HFFc6 (cell line): ENCODE measurements around the gene DELE1. TPM values are rescaled to one million over a fixed set of nuclear protein-coding genes. Genes with fewer than 3 reads are reported as not detected.
A peak's percentile ranks its signal among the peaks of the same experiment; 100 is the strongest.

Experiments used
- DNase-seq: peaks from one replicate; pipeline ENCODE4 v3.0.0-alpha.2; 2018
- H3K27ac Mint-ChIP-seq: 2 replicates; pipeline ENCODE4 v1.8.0; 2020; ENCODE audit warnings: mild to moderate bottlenecking, mixed read lengths
- H3K27me3 Mint-ChIP-seq: 2 replicates; pipeline ENCODE4 v1.8.0; 2021; ENCODE audit warnings: mild to moderate bottlenecking, moderate library complexity, mixed read lengths; ENCODE audit not compliant: insufficient read depth
- H3K36me3 Mint-ChIP-seq: 2 replicates; pipeline ENCODE4 v1.8.0; 2021; ENCODE audit warnings: low read depth, mixed read lengths
- H3K4me1 Mint-ChIP-seq: 2 replicates; pipeline ENCODE4 v1.8.0; 2020; ENCODE audit warnings: low read depth, mixed read lengths
- H3K4me3 Mint-ChIP-seq: 2 replicates; pipeline ENCODE4 v1.8.0; 2020; ENCODE audit warnings: mild to moderate bottlenecking, moderate library complexity, mixed read lengths
- H3K9me3 Mint-ChIP-seq: 2 replicates; pipeline ENCODE4 v1.8.0; 2020; ENCODE audit warnings: mild to moderate bottlenecking, mixed read lengths
- CTCF ChIP-seq: fragments of 200-600 bp; sonication (generic); IDR thresholded peaks from 2 replicates; pipeline ENCODE4 v1.5.0; 2021; ENCODE audit warnings: antibody characterized with exemption, mild to moderate bottlenecking
- total RNA-seq, 6 experiments: library from RNA; stranded (reverse); fragmentation: NEBNext Ultra II Directional; extraction: Animal tissue kit (Norgen Biotek cat#: 25700); gene quantifications; 2 replicates in 1 of 6; 3 replicates in 5 of 6; pipeline ENCODE4 v1.2.3, GENCODE V29; 2021

The DELE1 gene
- total RNA-seq, 6 experiments from 2014 or later = 44.4 to 54.2 (median 46.7) TPM

- no peak for TF ChIP-seq CTCF
- H3K27me3 Mint-ChIP-seq = peaks cover 2% of the 10 kb centered on the region
- peaks cover 23% of the 10 kb centered on the region for H3K36me3 Mint-ChIP-seq
- peak overlapping the region; percentile 59 for H3K4me3 Mint-ChIP-seq
- peak overlapping the region; percentile 86 for H3K27ac Mint-ChIP-seq
- peak; percentile 64 for DNase-seq
- H3K9me3 Mint-ChIP-seq = no peaks in the 10 kb centered on the region
- H3K4me1 Mint-ChIP-seq = peaks cover 35% of the 10 kb centered on the region
Measured at GRCh38 chr5:141973871-141974595, 50.4 kb downstream of the DELE1 start.

DNA sequence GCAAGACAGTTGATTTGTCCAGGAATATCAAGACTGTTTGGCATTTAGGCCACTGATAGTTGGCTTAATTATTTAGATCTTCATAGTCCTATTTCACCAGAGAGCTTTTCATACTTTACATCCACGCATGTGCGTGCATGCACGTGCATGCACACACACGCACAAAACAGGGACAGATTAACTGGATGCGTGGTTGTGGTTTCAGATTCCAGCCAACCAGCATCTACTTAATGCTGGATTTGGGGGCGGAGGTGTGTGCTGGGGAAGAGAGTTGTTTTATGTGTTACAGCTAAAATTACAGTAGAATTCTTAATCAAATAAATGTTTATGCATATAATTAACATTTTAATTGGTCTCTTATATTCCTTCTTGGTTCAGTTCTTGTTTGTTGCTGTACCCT is 52.5 kb downstream of the DELE1 start:
- peaks cover 29% of the 10 kb centered on the region for H3K36me3 Mint-ChIP-seq
- H3K27me3 Mint-ChIP-seq = no peaks in the 10 kb centered on the region
- H3K27ac Mint-ChIP-seq = no peak overlapping the region

DNA sequence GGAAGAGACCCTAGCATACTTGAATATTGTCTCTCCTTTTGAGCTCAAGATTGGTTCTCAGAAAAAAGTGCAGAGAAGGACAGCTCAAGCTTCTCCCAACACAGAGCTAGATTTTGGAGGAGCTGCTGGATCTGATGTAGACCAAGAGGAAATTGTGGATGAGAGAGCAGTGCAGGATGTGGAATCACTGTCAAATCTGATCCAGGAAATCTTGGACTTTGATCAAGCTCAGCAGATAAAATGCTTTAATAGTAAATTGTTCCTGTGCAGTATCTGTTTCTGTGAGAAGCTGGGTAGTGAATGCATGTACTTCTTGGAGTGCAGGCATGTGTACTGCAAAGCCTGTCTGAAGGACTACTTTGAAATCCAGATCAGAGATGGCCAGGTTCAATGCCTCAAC is 54.7 kb downstream of the DELE1 start:
- H3K36me3 Mint-ChIP-seq = peaks cover 34% of the 10 kb centered on the region
- DNase-seq = no peak
- no peaks in the 10 kb centered on the region for H3K9me3 Mint-ChIP-seq
- no peaks in the 10 kb centered on the region for H3K27me3 Mint-ChIP-seq
- peaks cover 18% of the 10 kb centered on the region for H3K4me1 Mint-ChIP-seq
- TF ChIP-seq CTCF = no peak
- no peak overlapping the region for H3K27ac Mint-ChIP-seq
- no peak overlapping the region for H3K4me3 Mint-ChIP-seq

More for the DNA sequence above, 52.5 kb downstream of the DELE1 start:
- Mint-ChIP-seq H3K4me1 (peaks cover 21% of the 10 kb centered on the region), H3K9me3 (no peaks in the 10 kb centered on the region), H3K4me3 (no peak overlapping the region)
- no peak for DNase-seq
- no peak for TF ChIP-seq CTCF

- TF ChIP-seq CTCF = no peak
- Mint-ChIP-seq H3K4me3 (no peak overlapping the region), H3K9me3 (no peaks in the 10 kb centered on the region), H3K36me3 (peaks cover 30% of the 10 kb centered on the region), H3K27ac (no peak overlapping the region), H3K4me1 (no peaks in the 10 kb centered on the region), H3K27me3 (no peaks in the 10 kb centered on the region; the same call in 1 of the 2 replicates)
- no peak for DNase-seq
Measured at GRCh38 chr5:141982626-141983025, 59.0 kb downstream of the DELE1 start.

DNA sequence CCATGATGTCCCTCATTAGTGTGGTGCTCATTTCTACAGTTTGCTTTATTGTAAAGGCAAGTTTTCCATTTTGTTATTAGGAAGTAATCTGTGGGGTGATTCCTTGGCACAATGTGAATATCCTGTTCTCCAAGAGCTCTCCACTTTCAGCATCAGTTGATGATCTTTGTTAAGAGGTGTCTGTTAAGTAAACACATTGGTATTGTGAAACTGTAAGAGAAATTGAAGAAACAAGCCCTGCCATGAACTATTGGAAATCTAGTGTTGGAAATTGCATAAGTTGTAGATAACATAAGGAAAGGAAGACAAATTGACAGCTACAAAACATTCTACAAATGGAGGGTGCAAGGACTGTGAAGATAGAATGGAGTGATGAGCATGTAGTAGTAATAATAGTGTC is 62.4 kb downstream of the DELE1 start:
- no peaks in the 10 kb centered on the region for H3K4me1 Mint-ChIP-seq
- no peak for TF ChIP-seq CTCF
- H3K27ac Mint-ChIP-seq = peak overlapping the region; percentile 21; the same call in 1 of the 2 replicates
- no peaks in the 10 kb centered on the region for H3K9me3 Mint-ChIP-seq
- H3K36me3 Mint-ChIP-seq = peaks cover 21% of the 10 kb centered on the region; the same call in 1 of the 2 replicates
- H3K4me3 Mint-ChIP-seq = no peak overlapping the region
- no peak for DNase-seq
- H3K27me3 Mint-ChIP-seq = no peaks in the 10 kb centered on the region; the same call in 1 of the 2 replicates
